Measurements from ENCODE around the gene POT1.

POT1 gene

GRCh38 chr7:124781907-124782734, 147.5 kb downstream of the POT1 start:
- H3K4me3 ChIP-seq (ENCODE audit: low read depth, low read length) = no peak overlapping the region
- TF ChIP-seq CTCF (IDR thresholded peaks at IDR 0.05; ENCODE audit: low read depth, low read length) = no peak

GRCh38 chr7:124781418-124781817, 148.2 kb downstream of the POT1 start:
- TF ChIP-seq CTCF (IDR thresholded peaks at IDR 0.05; ENCODE audit: low read depth, low read length) = no peak
- no peak overlapping the region for H3K4me3 ChIP-seq (ENCODE audit: low read depth, low read length)

- TF ChIP-seq CTCF (IDR thresholded peaks at IDR 0.05; ENCODE audit: low read depth, low read length) = no peak
- H3K4me3 ChIP-seq (ENCODE audit: low read depth, low read length) = no peak overlapping the region
These were observed 149.0 kb downstream of the POT1 start for GRCh38 chr7:124780608-124781007.

DNA sequence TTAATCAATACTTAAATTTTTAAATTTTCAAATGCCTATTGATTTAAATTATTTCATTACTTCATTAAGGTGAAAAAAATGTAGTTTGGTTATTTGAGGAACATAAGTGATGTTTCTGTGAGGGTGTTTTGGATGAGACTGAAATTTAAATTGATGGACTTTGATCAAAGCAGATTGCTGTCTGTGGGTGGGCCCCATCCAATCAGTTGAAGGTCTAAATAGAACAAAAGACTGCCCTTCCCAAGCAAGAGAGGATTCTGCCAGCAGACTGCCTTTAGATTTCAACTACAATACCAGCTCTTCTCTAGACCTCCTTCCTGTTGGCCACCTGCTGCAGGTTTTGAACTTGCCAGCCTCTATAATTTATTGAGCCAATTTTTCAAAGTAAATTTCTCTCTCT, 149.6 kb downstream of the POT1 start:
- no peak overlapping the region for H3K4me3 ChIP-seq (ENCODE audit: low read depth, low read length)
- no peak for TF ChIP-seq CTCF (IDR thresholded peaks at IDR 0.05; ENCODE audit: low read depth, low read length)

GRCh38 chr7:124779620-124780019, 150.0 kb downstream of the POT1 start:
- no peak for TF ChIP-seq CTCF (IDR thresholded peaks at IDR 0.05; ENCODE audit: low read depth, low read length)
- H3K4me3 ChIP-seq (ENCODE audit: low read depth, low read length) = no peak overlapping the region

DNA sequence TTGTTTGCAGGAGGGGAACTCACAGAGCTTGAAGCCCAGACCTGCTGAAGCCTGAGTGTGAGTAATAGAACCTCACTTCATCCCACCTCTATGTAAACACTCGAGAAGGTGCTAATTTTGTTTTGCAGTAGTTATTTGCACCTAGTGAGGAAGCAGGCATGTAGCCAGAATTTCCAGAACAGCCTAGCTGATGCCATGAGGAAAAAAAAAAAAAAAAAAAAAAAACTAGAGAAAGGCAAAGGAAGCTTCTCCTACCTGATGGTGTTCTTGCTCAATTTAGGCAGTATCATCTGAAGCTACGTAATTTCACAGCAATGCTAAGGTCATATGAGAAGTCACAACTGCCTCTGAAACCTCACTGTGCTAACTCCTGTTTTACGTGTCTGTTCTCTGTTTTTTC, 150.4 kb downstream of the POT1 start:
- no peak for TF ChIP-seq CTCF (IDR thresholded peaks at IDR 0.05; ENCODE audit: low read depth, low read length)
- no peak overlapping the region for H3K4me3 ChIP-seq (ENCODE audit: low read depth, low read length)

- no peak overlapping the region for H3K4me3 ChIP-seq (ENCODE audit: low read depth, low read length)
- TF ChIP-seq CTCF (IDR thresholded peaks at IDR 0.05; ENCODE audit: low read depth, low read length) = no peak
These were observed 152.4 kb downstream of the POT1 start for GRCh38 chr7:124777268-124777667.

All from WI38 (cell line).